ENCODE measurements around the gene EFNA3. TPM values are rescaled to one million over a fixed set of nuclear protein-coding genes. Genes with fewer than 3 reads are reported as not detected.

The EFNA3 gene
- total RNA-seq, 4 donors from 2014 or later = 3.4 to 7.9 (median 7.2) TPM

GRCh38 chr1:155057788-155058211, 20.8 kb upstream of the EFNA3 start:
- H3K4me3 ChIP-seq = no peak overlapping the region
- peaks cover 12 to 24% (median 19%) of the 10 kb centered on the region in 4 donors for H3K4me1 ChIP-seq
- H3K9me3 ChIP-seq = no peaks in the 10 kb centered on the region
- H3K27ac ChIP-seq = no peak overlapping the region
- H3K36me3 ChIP-seq = peaks cover 0 to 28% (median 0%) of the 10 kb centered on the region in 4 donors
- TF ChIP-seq POLR2A (IDR thresholded peaks at IDR 0.05) (no peak), CTCF (IDR thresholded peaks at IDR 0.05) (no peak), POLR2AphosphoS5 (IDR thresholded peaks at IDR 0.05) (no peak), EP300 (IDR thresholded peaks at IDR 0.05; ENCODE audit: low read depth) (no peak)
- in situ Hi-C loops (cut with MboI; ENCODE audit: low pct_ligation_motif_present in 1 of 4, low pct_unique_long_range_greater_than_20kb in 1 of 4, low sequenced_read_pairs in 3 of 4) = loop anchor here in 3 of 4 donors (25.0 kb wide), 1 partner anchor 95 kb away; the partner anchor contains the start of genes CKS1B (in 3 of the 3), PBXIP1 (in 3 of the 3), PYGO2 (in 3 of the 3) and SHC1 (in 3 of the 3)
- WGBS, 2 donors (ENCODE audit: low coverage in 1 of 2) = 100% methylated on average over 7 of the region's 13 CpGs; no CpG with 5 or more reads in 1 of the 2 donors
- DNase-seq = no peak
- intact Hi-C loops (cut with DNase I; ENCODE audit: low total_unique reads) = no loop called here
- H3K27me3 ChIP-seq = no peaks in the 10 kb centered on the region

- TF ChIP-seq POLR2A (IDR thresholded peaks at IDR 0.05) = no peak
- no peak for TF ChIP-seq CTCF (IDR thresholded peaks at IDR 0.05)
- TF ChIP-seq EP300 (IDR thresholded peaks at IDR 0.05; ENCODE audit: low read depth) = no peak
- peaks cover 20 to 38% (median 34%) of the 10 kb centered on the region in 4 donors for H3K4me1 ChIP-seq
- H3K27me3 ChIP-seq = no peaks in the 10 kb centered on the region
- no peaks in the 10 kb centered on the region for H3K9me3 ChIP-seq
- DNase-seq = no peak
- peaks cover 0 to 15% (median 0%) of the 10 kb centered on the region in 4 donors for H3K36me3 ChIP-seq
- H3K27ac ChIP-seq = no peak overlapping the region
- intact Hi-C loops (cut with DNase I; ENCODE audit: low total_unique reads) (loop anchor here (10.0 kb wide), 1 partner anchor 506 kb away; the partner anchor contains the start of gene UBE2Q1), in situ Hi-C loops (cut with MboI; ENCODE audit: low pct_ligation_motif_present in 1 of 4, low pct_unique_long_range_greater_than_20kb in 1 of 4, low sequenced_read_pairs in 3 of 4) (loop anchor here in 3 of 4 donors (25.0 kb wide), 1 partner anchor 98 kb away; the partner anchor contains the start of genes CKS1B (in 3 of the 3), PBXIP1 (in 3 of the 3), PYGO2 (in 3 of the 3) and SHC1 (in 3 of the 3))
- 83% methylated on average over 5 of the region's 8 CpGs; no CpG with 5 or more reads in 1 of the 2 donors for WGBS, 2 donors (ENCODE audit: low coverage in 1 of 2)
- H3K4me3 ChIP-seq = no peak overlapping the region
Measured at GRCh38 chr1:155060736-155061135, 17.9 kb upstream of the EFNA3 start.

GRCh38 chr1:155061381-155062150, 17.1 kb upstream of the EFNA3 start:
- H3K27me3 ChIP-seq = no peaks in the 10 kb centered on the region
- TF ChIP-seq POLR2A (IDR thresholded peaks at IDR 0.05) = no peak
- no peak for TF ChIP-seq POLR2AphosphoS5 (IDR thresholded peaks at IDR 0.05)
- no peak for TF ChIP-seq EP300 (IDR thresholded peaks at IDR 0.05; ENCODE audit: low read depth)
- peak; percentile 99 to 100 (median 99) for TF ChIP-seq CTCF (IDR thresholded peaks at IDR 0.05)
- in situ Hi-C loops (cut with MboI; ENCODE audit: low pct_ligation_motif_present in 1 of 4, low pct_unique_long_range_greater_than_20kb in 1 of 4, low sequenced_read_pairs in 3 of 4) = loop anchor here in 3 of 4 donors (25.0 kb wide), 1 partner anchor 99 kb away; the partner anchor contains the start of genes CKS1B (in 3 of the 3), PBXIP1 (in 3 of the 3), PYGO2 (in 3 of the 3) and SHC1 (in 3 of the 3)
- H3K4me3 ChIP-seq = no peak overlapping the region
- H3K9me3 ChIP-seq = no peaks in the 10 kb centered on the region
- 28% methylated on average over 17 of the region's 21 CpGs; no CpG with 5 or more reads in 1 of the 2 donors for WGBS, 2 donors (ENCODE audit: low coverage in 1 of 2)
- H3K27ac ChIP-seq = peak overlapping the region in 1 of 4 donors; percentile 93
- H3K4me1 ChIP-seq = peaks cover 20 to 38% (median 34%) of the 10 kb centered on the region in 4 donors
- peaks cover 0 to 9% (median 0%) of the 10 kb centered on the region in 4 donors for H3K36me3 ChIP-seq
- intact Hi-C loops (cut with DNase I; ENCODE audit: low total_unique reads) = loop anchor here (10.0 kb wide), 1 partner anchor 507 kb away; the partner anchor contains the start of gene UBE2Q1
- DNase-seq = peak; percentile 95
